Activated naive CD4-positive, alpha-beta T cell treated with anti-CD3 and anti-CD28 coated beads for 36 hours (primary cell): Measurements from ENCODE around the gene PLAAT2. TPM values are rescaled to one million over a fixed set of nuclear protein-coding genes. Genes with fewer than 3 reads are reported as not detected.
A peak's percentile ranks its signal among the peaks of the same experiment; 100 is the strongest.
"Not testable (repeated sequence)": the region's sequence is repeated elsewhere in the genome, so short reads cannot be mapped to it uniquely, and the experiment has no call there.

Experiments
- CTCF ChIA-PET: fragments of 350-600 bp; sonication (Branson Sonifier 250); formaldehyde crosslinking; loops from one replicate; lab custom pipeline; 2021; ENCODE audit warnings: antibody characterized with exemption; lab: Charles Lee
- DNase-seq: peaks from one replicate; pipeline ENCODE4 v3.0.0-alpha.2; 2020
- H3K27ac Mint-ChIP-seq: one replicate; pipeline ENCODE4 v1.8.0; 2021; ENCODE audit warnings: mild to moderate bottlenecking, mixed read lengths
- H3K27me3 Mint-ChIP-seq: one replicate; pipeline ENCODE4 v1.8.0; 2021; ENCODE audit warnings: low read depth, mixed read lengths
- H3K36me3 Mint-ChIP-seq: one replicate; pipeline ENCODE4 v1.8.0; 2021; ENCODE audit warnings: low read depth, mixed read lengths
- H3K4me1 Mint-ChIP-seq: one replicate; pipeline ENCODE4 v1.8.0; 2021; ENCODE audit warnings: low read depth, mixed read lengths
- H3K4me3 Mint-ChIP-seq: one replicate; pipeline ENCODE4 v1.8.0; 2021; ENCODE audit warnings: mild to moderate bottlenecking, moderate library complexity, mixed read lengths
- H3K9me3 Mint-ChIP-seq: one replicate; pipeline ENCODE4 v1.8.0; 2021; ENCODE audit warnings: mixed read lengths
- intact Hi-C: fragments of 100-400 bp; cut with micrococcal nuclease; formaldehyde crosslinking; loops from one replicate; pipeline ENCODE4 v1.15.1; 2023
- total RNA-seq, 2 experiments: library from RNA; stranded (reverse); gene quantifications; one replicate each; pipeline ENCODE4 v1.2.3, GENCODE V29; 2021

The PLAAT2 gene
- total RNA-seq, 2 experiments from 2014 or later: not detected

- peaks cover 48% of the 10 kb centered on the region for H3K4me1 Mint-ChIP-seq
- peak; percentile 77 for DNase-seq
Observed at GRCh38 chr11:63553759-63554158, 9.4 kb downstream of the PLAAT2 start.

GRCh38 chr11:63552921-63553320 lies 10.3 kb downstream of the PLAAT2 start:
- no peaks in the 10 kb centered on the region for H3K27me3 Mint-ChIP-seq
- intact Hi-C loops: loop anchor here (1.0 to 5.0 kb wide), 5 partner anchors 14 to 119 kb away; partner anchors contain the start of genes ATL3, PLAAT3 and PLAAT4
- peaks cover 46% of the 10 kb centered on the region for H3K4me1 Mint-ChIP-seq
- CTCF ChIA-PET: interaction anchor here (2.4 kb wide), 1 partner anchor 16 kb away, joined by 7 read pairs; the partner anchor contains the start of gene PLAAT4
- H3K36me3 Mint-ChIP-seq: no peaks in the 10 kb centered on the region
- DNase-seq: no peak
- no peak overlapping the region for H3K4me3 Mint-ChIP-seq
- H3K27ac Mint-ChIP-seq: peak overlapping the region; percentile 31
- H3K9me3 Mint-ChIP-seq: no peaks in the 10 kb centered on the region

More at GRCh38 chr11:63553759-63554158, 9.4 kb downstream of the PLAAT2 start:
- intact Hi-C loops: loop anchor here (1.0 to 5.0 kb wide), 5 partner anchors 14 to 119 kb away; partner anchors contain the start of genes ATL3, PLAAT3 and PLAAT4
- H3K4me3 Mint-ChIP-seq: peak overlapping the region; percentile 59
- peak overlapping the region; percentile 83 for H3K27ac Mint-ChIP-seq
- no peaks in the 10 kb centered on the region for H3K9me3 Mint-ChIP-seq
- CTCF ChIA-PET: interaction anchor here (2.4 kb wide), 1 partner anchor 17 kb away, joined by 7 read pairs; the partner anchor contains the start of gene PLAAT4
- H3K27me3 Mint-ChIP-seq: no peaks in the 10 kb centered on the region
- no peaks in the 10 kb centered on the region for H3K36me3 Mint-ChIP-seq

- intact Hi-C loops: loop anchor here (5.0 kb wide), 3 partner anchors 60 to 120 kb away; partner anchors contain the start of genes ATL3 and PLAAT3
- DNase-seq: peak; percentile 31
- Mint-ChIP-seq H3K27ac (peak overlapping the region; percentile 73), H3K27me3 (no peaks in the 10 kb centered on the region), H3K36me3 (no peaks in the 10 kb centered on the region), H3K9me3 (no peaks in the 10 kb centered on the region), H3K4me1 (peaks cover 46% of the 10 kb centered on the region), H3K4me3 (no peak overlapping the region)
- CTCF ChIA-PET: interaction anchor here (1.2 to 2.0 kb wide), 2 partner anchors 15 to 84 kb away, joined by 4 to 9 read pairs; partner anchors contain the start of gene PLAAT4
Observed at GRCh38 chr11:63551889-63552266, 11.3 kb downstream of the PLAAT2 start.

GRCh38 chr11:63551091-63551888 lies 11.9 kb downstream of the PLAAT2 start:
- CTCF ChIA-PET: interaction anchor here (0.6 to 2.0 kb wide), 3 partner anchors 14 to 126 kb away, joined by 4 to 9 read pairs (median 7); partner anchors contain the start of gene PLAAT4
- peak overlapping the region; percentile 70 for H3K4me3 Mint-ChIP-seq
- intact Hi-C loops: loop anchor here (5.0 kb wide), 3 partner anchors 61 to 121 kb away; partner anchors contain the start of genes ATL3 and PLAAT3
- H3K4me1 Mint-ChIP-seq: peaks cover 44% of the 10 kb centered on the region
- no peak for DNase-seq
- peak overlapping the region; percentile 73 for H3K27ac Mint-ChIP-seq
- H3K27me3 Mint-ChIP-seq: no peaks in the 10 kb centered on the region
- H3K9me3 Mint-ChIP-seq: no peaks in the 10 kb centered on the region
- H3K36me3 Mint-ChIP-seq: peaks cover 3% of the 10 kb centered on the region

GRCh38 chr11:63550156-63550700 lies 13.0 kb downstream of the PLAAT2 start:
- not testable (repeated sequence) for H3K27me3 Mint-ChIP-seq, H3K36me3 Mint-ChIP-seq, DNase-seq, H3K9me3 Mint-ChIP-seq, H3K4me3 Mint-ChIP-seq
- CTCF ChIA-PET: interaction anchor here (1.1 to 2.0 kb wide), 2 partner anchors 13 to 53 kb away, joined by 3 to 9 read pairs; partner anchors contain the start of gene PLAAT4
- Mint-ChIP-seq H3K4me1 (peaks cover 38% of the 10 kb centered on the region), H3K27ac (peak overlapping the region; percentile 53)
- intact Hi-C loops: loop anchor here (5.0 kb wide), 3 partner anchors 62 to 122 kb away; partner anchors contain the start of genes ATL3 and PLAAT3

GRCh38 chr11:63549411-63549810 lies 13.8 kb downstream of the PLAAT2 start:
- no peaks in the 10 kb centered on the region for H3K9me3 Mint-ChIP-seq
- intact Hi-C loops: no loop called here
- H3K27me3 Mint-ChIP-seq: no peaks in the 10 kb centered on the region
- H3K36me3 Mint-ChIP-seq: peaks cover 4% of the 10 kb centered on the region
- DNase-seq: no peak
- CTCF ChIA-PET: interaction anchor here (0.9 to 1.1 kb wide), 2 partner anchors 14 to 54 kb away, joined by 3 to 4 read pairs; no protein-coding TSS in a partner anchor
- H3K27ac Mint-ChIP-seq: no peak overlapping the region
- no peak overlapping the region for H3K4me3 Mint-ChIP-seq
- peaks cover 34% of the 10 kb centered on the region for H3K4me1 Mint-ChIP-seq

- Mint-ChIP-seq H3K4me3 (no peak overlapping the region), H3K27ac (no peak overlapping the region), H3K36me3 (peaks cover 5% of the 10 kb centered on the region)
Observed at GRCh38 chr11:63548178-63548577, 15.0 kb downstream of the PLAAT2 start.

GRCh38 chr11:63547061-63547460 lies 16.1 kb downstream of the PLAAT2 start:
- Mint-ChIP-seq H3K4me1 (peaks cover 25% of the 10 kb centered on the region), H3K36me3 (peaks cover 5% of the 10 kb centered on the region), H3K4me3 (no peak overlapping the region), H3K27ac (no peak overlapping the region), H3K27me3 (no peaks in the 10 kb centered on the region), H3K9me3 (no peaks in the 10 kb centered on the region)
- CTCF ChIA-PET: interaction anchor here (0.6 kb wide), 1 partner anchor 1868 kb away, joined by 3 read pairs; no protein-coding TSS in a partner anchor
- DNase-seq: no peak
- intact Hi-C loops: no loop called here

More at GRCh38 chr11:63548178-63548577, 15.0 kb downstream of the PLAAT2 start:
- no peak for DNase-seq
- CTCF ChIA-PET: no interaction called here
- intact Hi-C loops: no loop called here
- Mint-ChIP-seq H3K9me3 (no peaks in the 10 kb centered on the region), H3K27me3 (no peaks in the 10 kb centered on the region), H3K4me1 (peaks cover 25% of the 10 kb centered on the region)

- Mint-ChIP-seq H3K36me3 (peaks cover 5% of the 10 kb centered on the region), H3K27ac (no peak overlapping the region), H3K9me3 (no peaks in the 10 kb centered on the region), H3K27me3 (no peaks in the 10 kb centered on the region), H3K4me3 (no peak overlapping the region), H3K4me1 (peaks cover 29% of the 10 kb centered on the region)
- CTCF ChIA-PET: no interaction called here
- no peak for DNase-seq
- intact Hi-C loops: no loop called here
Observed at GRCh38 chr11:63543711-63544110, 19.5 kb downstream of the PLAAT2 start.

- H3K27ac Mint-ChIP-seq, H3K27me3 Mint-ChIP-seq, intact Hi-C loops, H3K9me3 Mint-ChIP-seq, CTCF ChIA-PET, H3K4me3 Mint-ChIP-seq, DNase-seq, H3K36me3 Mint-ChIP-seq: not testable (repeated sequence)
- peaks cover 40% of the 10 kb centered on the region for H3K4me1 Mint-ChIP-seq
Observed at GRCh38 chr11:63542506-63542905, 20.7 kb downstream of the PLAAT2 start.

GRCh38 chr11:63537293-63538101 lies 25.7 kb downstream of the PLAAT2 start:
- H3K27ac Mint-ChIP-seq: peak overlapping the region; percentile 69
- H3K4me3 Mint-ChIP-seq: peak overlapping the region; percentile 72
- CTCF ChIA-PET: interaction anchor here (0.7 to 2.2 kb wide), 5 partner anchors 14 to 132 kb away, joined by 3 to 9 read pairs (median 6); no protein-coding TSS in a partner anchor
- H3K9me3 Mint-ChIP-seq: no peaks in the 10 kb centered on the region
- H3K36me3 Mint-ChIP-seq: no peaks in the 10 kb centered on the region
- intact Hi-C loops: no loop called here
- H3K4me1 Mint-ChIP-seq: peaks cover 76% of the 10 kb centered on the region
- peak; percentile 44 for DNase-seq
- no peaks in the 10 kb centered on the region for H3K27me3 Mint-ChIP-seq
